Caco-2 (cell line): Measurements from ENCODE around the gene C8G. TPM values are rescaled to one million over a fixed set of nuclear protein-coding genes. Genes with fewer than 3 reads are reported as not detected.

Experiments
- BruUV-seq: library from RNA; stranded (reverse); fragments of 400-500 nt; replicated peaks from 2 replicates; lab custom pipeline; 2021; lab: Mats Ljungman, UMichigan
- CTCF ChIA-PET: fragments of 300-600 bp; sonication (Branson Sonifier 250); formaldehyde crosslinking; loops from one replicate; lab custom pipeline; 2022; ENCODE audit warnings: antibody characterized with exemption; lab: Charles Lee
- POLR2A ChIA-PET: fragments of 300-600 bp; sonication (Branson Sonifier 250); formaldehyde crosslinking; loops from one replicate; lab custom pipeline; 2022; ENCODE audit warnings: antibody characterized with exemption; lab: Charles Lee
- DNase-seq, 2 experiments: peaks; one replicate each; pipeline versions ENCODE4 v3.0.0 to v3.0.0-alpha.2; 2020 to 2022
- H3K27me3 ChIP-seq: replicated peaks from 2 replicates; pipeline ENCODE4 v1.6.0; 2011; ENCODE audit warnings: low read length; ENCODE audit not compliant: control insufficient read depth, insufficient read depth
- H3K36me3 ChIP-seq: 2 replicates; pipeline ENCODE4 v1.5.1; 2011; ENCODE audit warnings: low read length; ENCODE audit not compliant: control insufficient read depth, insufficient read depth
- H3K4me1 ChIP-seq: fragments of 250-450 bp; sonication (Bioruptor Pico); 2 replicates; pipeline ENCODE4 v1.5.1; 2020; ENCODE audit warnings: mild to moderate bottlenecking
- H3K4me3 ChIP-seq: 2 replicates; pipeline ENCODE4 v1.5.1; 2011; ENCODE audit warnings: low read depth, mild to moderate bottlenecking, control low read depth, low read length
- H3K9me3 ChIP-seq: fragments of 250-450 bp; sonication (Bioruptor Pico); 2 replicates; pipeline ENCODE4 v1.5.1; 2020; ENCODE audit warnings: mild to moderate bottlenecking, moderate library complexity
- H3K27ac Mint-ChIP-seq: one replicate; pipeline ENCODE4 v1.8.0; 2022; ENCODE audit warnings: mixed read lengths; ENCODE audit not compliant: unreplicated experiment
- H3K27me3 Mint-ChIP-seq: one replicate; pipeline ENCODE4 v1.8.0; 2022; ENCODE audit warnings: mixed read lengths; ENCODE audit not compliant: insufficient read depth, unreplicated experiment
- H3K36me3 Mint-ChIP-seq: one replicate; pipeline ENCODE4 v1.8.0; 2022; ENCODE audit warnings: mild to moderate bottlenecking, mixed read lengths; ENCODE audit not compliant: insufficient read depth, unreplicated experiment
- H3K4me1 Mint-ChIP-seq: one replicate; pipeline ENCODE4 v1.8.0; 2022; ENCODE audit warnings: low read depth, mixed read lengths; ENCODE audit not compliant: unreplicated experiment
- H3K4me3 Mint-ChIP-seq: one replicate; pipeline ENCODE4 v1.8.0; 2022; ENCODE audit warnings: mild to moderate bottlenecking, moderate library complexity, mixed read lengths; ENCODE audit not compliant: unreplicated experiment
- H3K9me3 Mint-ChIP-seq: one replicate; pipeline ENCODE4 v1.8.0; 2022; ENCODE audit warnings: mixed read lengths; ENCODE audit not compliant: unreplicated experiment
- intact Hi-C: fragments of 100-400 bp; cut with micrococcal nuclease; formaldehyde crosslinking; loops from one replicate; pipeline ENCODE4 v1.10.0; 2022; ENCODE audit not compliant: unreplicated experiment
- total RNA-seq: library from RNA; stranded (reverse); gene quantifications from 2 replicates; pipeline ENCODE4 v1.2.3, GENCODE V29; 2022
- TF ChIP-seq, protein P1 (sequence below), 2 experiments: fragments of 200-600 bp in 1 of 2; IDR thresholded peaks; 1 replicate in 1 of 2; 2 replicates in 1 of 2; pipeline versions ENCODE4 v1.5.1 to v1.8.0; 2011 to 2022; ENCODE audit warnings: antibody characterized with exemption in 1 of 2, control low read depth in 1 of 2, inconsistent platforms in 1 of 2, low read depth in 1 of 2, low read length in 1 of 2, mild to moderate bottlenecking in 1 of 2, moderate library complexity in 1 of 2; ENCODE audit not compliant: insufficient read depth in 1 of 2, severe bottlenecking in 1 of 2, unreplicated experiment in 1 of 2

The C8G gene
- total RNA-seq, 1 experiment from 2014 or later = 0.77 TPM

DNA sequence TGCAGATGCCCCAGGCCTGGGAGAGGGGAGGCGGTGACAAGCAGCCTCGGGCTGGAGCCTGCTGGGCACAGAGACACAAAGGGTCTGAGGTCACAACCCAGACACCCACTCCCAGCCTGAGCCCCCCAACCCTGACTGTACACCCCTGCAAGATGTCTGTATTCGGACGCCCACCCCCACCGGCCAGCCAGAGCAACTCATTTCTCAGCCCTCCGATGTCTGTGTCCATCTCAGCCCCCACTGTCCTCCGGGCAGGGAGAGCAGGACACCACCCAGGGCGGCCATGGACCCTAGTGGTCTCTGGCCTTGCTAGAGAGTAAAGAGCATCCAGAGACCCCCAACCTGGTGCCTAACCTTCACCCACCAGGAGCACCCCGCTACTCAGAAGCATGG lies 10.9 kb downstream of the C8G start:
- no peaks in the 10 kb centered on the region for H3K27me3 ChIP-seq
- Mint-ChIP-seq H3K4me3 (no peak overlapping the region), H3K27ac (peak overlapping the region; percentile 22), H3K4me1 (no peaks in the 10 kb centered on the region), H3K36me3 (peaks cover 6% of the 10 kb centered on the region), H3K27me3 (no peaks in the 10 kb centered on the region), H3K9me3 (peaks cover 12% of the 10 kb centered on the region)
- no peak for DNase-seq
- ChIA-PET CTCF (no interaction called here), POLR2A (no interaction called here)
- TF ChIP-seq, protein P1, sequence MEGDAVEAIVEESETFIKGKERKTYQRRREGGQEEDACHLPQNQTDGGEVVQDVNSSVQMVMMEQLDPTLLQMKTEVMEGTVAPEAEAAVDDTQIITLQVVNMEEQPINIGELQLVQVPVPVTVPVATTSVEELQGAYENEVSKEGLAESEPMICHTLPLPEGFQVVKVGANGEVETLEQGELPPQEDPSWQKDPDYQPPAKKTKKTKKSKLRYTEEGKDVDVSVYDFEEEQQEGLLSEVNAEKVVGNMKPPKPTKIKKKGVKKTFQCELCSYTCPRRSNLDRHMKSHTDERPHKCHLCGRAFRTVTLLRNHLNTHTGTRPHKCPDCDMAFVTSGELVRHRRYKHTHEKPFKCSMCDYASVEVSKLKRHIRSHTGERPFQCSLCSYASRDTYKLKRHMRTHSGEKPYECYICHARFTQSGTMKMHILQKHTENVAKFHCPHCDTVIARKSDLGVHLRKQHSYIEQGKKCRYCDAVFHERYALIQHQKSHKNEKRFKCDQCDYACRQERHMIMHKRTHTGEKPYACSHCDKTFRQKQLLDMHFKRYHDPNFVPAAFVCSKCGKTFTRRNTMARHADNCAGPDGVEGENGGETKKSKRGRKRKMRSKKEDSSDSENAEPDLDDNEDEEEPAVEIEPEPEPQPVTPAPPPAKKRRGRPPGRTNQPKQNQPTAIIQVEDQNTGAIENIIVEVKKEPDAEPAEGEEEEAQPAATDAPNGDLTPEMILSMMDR (IDR thresholded peaks at IDR 0.05; ENCODE audit: insufficient read depth in 1 of 2, low read depth in 1 of 2, low read length in 1 of 2, severe bottlenecking in 1 of 2, unreplicated experiment in 1 of 2) = no peak
- intact Hi-C loops = no loop called here
- 0 out of 2 replicates have a peak, but pooled peaks cover 1% of the 10 kb centered on the region for H3K4me1 ChIP-seq
- BruUV-seq = no TSS peak
- H3K4me3 ChIP-seq = no peak overlapping the region
- no peaks in the 10 kb centered on the region for H3K9me3 ChIP-seq
- H3K36me3 ChIP-seq = no peaks in the 10 kb centered on the region; the same call in 1 of the 2 replicates

DNA sequence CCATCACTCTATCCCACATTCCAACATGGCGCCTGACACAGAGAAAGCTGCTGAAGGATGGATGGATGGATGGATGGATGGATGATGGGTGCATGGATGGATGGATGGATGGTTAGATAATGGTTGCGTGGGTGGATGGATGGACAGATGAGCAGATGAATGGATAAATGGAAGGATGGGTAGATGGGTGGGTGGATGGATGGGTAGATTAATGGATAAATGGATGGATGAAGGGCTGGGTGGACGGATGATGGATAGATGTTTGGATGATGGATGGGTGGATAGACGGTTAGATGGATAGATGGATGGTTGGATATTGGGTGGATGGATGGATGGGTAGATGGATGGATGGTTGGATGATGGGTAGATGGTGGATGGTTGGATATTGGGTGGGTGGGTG lies 11.6 kb downstream of the C8G start:
- no peak for DNase-seq
- H3K36me3 Mint-ChIP-seq = peaks cover 6% of the 10 kb centered on the region
- intact Hi-C loops = no loop called here
- no peaks in the 10 kb centered on the region for H3K9me3 ChIP-seq
- no peaks in the 10 kb centered on the region; the same call in 1 of the 2 replicates for H3K4me1 ChIP-seq
- no peak overlapping the region for H3K4me3 ChIP-seq
- H3K27ac Mint-ChIP-seq = peak overlapping the region; percentile 22
- H3K4me3 Mint-ChIP-seq = peak overlapping the region; percentile 5
- no TSS peak for BruUV-seq
- H3K27me3 ChIP-seq = no peaks in the 10 kb centered on the region
- H3K36me3 ChIP-seq = no peaks in the 10 kb centered on the region; the same call in 1 of the 2 replicates
- no peaks in the 10 kb centered on the region for H3K27me3 Mint-ChIP-seq
- ChIA-PET CTCF (no interaction called here), POLR2A (no interaction called here)
- no peaks in the 10 kb centered on the region for H3K4me1 Mint-ChIP-seq
- TF ChIP-seq, protein P1 (IDR thresholded peaks at IDR 0.05; ENCODE audit: insufficient read depth in 1 of 2, low read depth in 1 of 2, low read length in 1 of 2, severe bottlenecking in 1 of 2, unreplicated experiment in 1 of 2) = no peak
- peaks cover 12% of the 10 kb centered on the region for H3K9me3 Mint-ChIP-seq

DNA sequence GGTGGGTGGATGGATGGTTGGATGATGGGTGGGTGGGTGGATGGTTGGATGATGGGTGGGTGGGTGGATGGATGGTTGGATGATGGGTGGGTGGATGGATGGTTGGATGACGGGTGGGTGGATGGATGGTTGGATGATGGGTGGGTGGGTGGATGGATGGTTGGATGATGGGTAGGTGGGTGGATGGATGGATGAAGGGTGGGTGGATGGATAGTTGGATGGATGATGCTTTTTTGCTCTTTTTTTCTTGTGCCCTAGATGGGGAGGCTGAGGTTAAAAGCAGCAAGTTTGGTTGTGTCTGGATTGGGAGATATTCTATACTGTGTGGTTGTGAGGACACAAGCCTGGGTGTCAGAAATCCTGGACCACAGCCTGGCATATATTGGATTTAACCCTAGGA lies 12.4 kb downstream of the C8G start:
- H3K9me3 ChIP-seq = no peaks in the 10 kb centered on the region
- no peaks in the 10 kb centered on the region; the same call in 1 of the 2 replicates for H3K4me1 ChIP-seq
- H3K36me3 ChIP-seq = no peaks in the 10 kb centered on the region
- TF ChIP-seq, protein P1 (IDR thresholded peaks at IDR 0.05; ENCODE audit: insufficient read depth in 1 of 2, low read depth in 1 of 2, low read length in 1 of 2, severe bottlenecking in 1 of 2, unreplicated experiment in 1 of 2) = no peak
- Mint-ChIP-seq H3K4me3 (no peak overlapping the region), H3K27me3 (no peaks in the 10 kb centered on the region), H3K9me3 (peaks cover 12% of the 10 kb centered on the region), H3K36me3 (peaks cover 6% of the 10 kb centered on the region), H3K27ac (no peak overlapping the region), H3K4me1 (no peaks in the 10 kb centered on the region)
- no peak for DNase-seq
- BruUV-seq = no TSS peak
- H3K27me3 ChIP-seq = no peaks in the 10 kb centered on the region
- CTCF ChIA-PET = no interaction called here
- intact Hi-C loops = no loop called here
- POLR2A ChIA-PET = no interaction called here
- H3K4me3 ChIP-seq = no peak overlapping the region
